ENCODE measurements around the gene MLEC. TPM values are rescaled to one million over a fixed set of nuclear protein-coding genes. Genes with fewer than 3 reads are reported as not detected.

The MLEC gene
- total RNA-seq, 3 donors from 2014 or later: 67.6 to 75.4 (median 67.8) TPM

DNA sequence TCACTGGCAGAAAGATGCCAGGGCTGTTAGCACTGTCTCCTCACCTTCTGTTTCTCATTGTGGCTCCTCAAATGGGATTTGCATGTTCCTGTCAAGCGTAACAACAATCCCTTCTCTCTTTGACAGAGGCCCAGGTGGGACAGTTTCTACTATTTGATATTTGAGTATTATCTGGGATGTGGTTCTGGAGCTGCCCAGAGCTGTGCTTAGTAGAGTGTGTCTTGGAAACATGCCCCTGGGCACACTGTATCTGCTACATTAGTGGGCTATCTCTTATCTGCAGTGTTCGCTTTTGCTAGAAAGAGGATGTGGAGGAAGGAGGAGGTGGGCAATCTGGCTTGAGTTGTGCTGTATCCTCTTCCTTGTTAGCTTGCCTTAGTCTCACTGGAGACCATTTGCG lies 34.9 kb downstream of the MLEC start:
- no peaks in the 10 kb centered on the region for H3K9me3 ChIP-seq
- intact Hi-C loops (cut with DNase I; ENCODE audit: low total_unique reads): no loop called here
- no peak for DNase-seq (ENCODE audit: low spot score in 2 of 2)
- TF ChIP-seq, protein P1, sequence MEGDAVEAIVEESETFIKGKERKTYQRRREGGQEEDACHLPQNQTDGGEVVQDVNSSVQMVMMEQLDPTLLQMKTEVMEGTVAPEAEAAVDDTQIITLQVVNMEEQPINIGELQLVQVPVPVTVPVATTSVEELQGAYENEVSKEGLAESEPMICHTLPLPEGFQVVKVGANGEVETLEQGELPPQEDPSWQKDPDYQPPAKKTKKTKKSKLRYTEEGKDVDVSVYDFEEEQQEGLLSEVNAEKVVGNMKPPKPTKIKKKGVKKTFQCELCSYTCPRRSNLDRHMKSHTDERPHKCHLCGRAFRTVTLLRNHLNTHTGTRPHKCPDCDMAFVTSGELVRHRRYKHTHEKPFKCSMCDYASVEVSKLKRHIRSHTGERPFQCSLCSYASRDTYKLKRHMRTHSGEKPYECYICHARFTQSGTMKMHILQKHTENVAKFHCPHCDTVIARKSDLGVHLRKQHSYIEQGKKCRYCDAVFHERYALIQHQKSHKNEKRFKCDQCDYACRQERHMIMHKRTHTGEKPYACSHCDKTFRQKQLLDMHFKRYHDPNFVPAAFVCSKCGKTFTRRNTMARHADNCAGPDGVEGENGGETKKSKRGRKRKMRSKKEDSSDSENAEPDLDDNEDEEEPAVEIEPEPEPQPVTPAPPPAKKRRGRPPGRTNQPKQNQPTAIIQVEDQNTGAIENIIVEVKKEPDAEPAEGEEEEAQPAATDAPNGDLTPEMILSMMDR (IDR thresholded peaks at IDR 0.05): no peak
- TF ChIP-seq POLR2A (IDR thresholded peaks at IDR 0.05) (no peak), POLR2AphosphoS5 (IDR thresholded peaks at IDR 0.05) (no peak)
- H3K4me3 ChIP-seq: no peak overlapping the region
- peaks cover 9% of the 10 kb centered on the region for H3K36me3 ChIP-seq
- H3K27ac ChIP-seq: no peak overlapping the region
- H3K27me3 ChIP-seq: no peaks in the 10 kb centered on the region
- peaks cover 0 to 4% of the 10 kb centered on the region in 2 donors for H3K4me1 ChIP-seq

DNA sequence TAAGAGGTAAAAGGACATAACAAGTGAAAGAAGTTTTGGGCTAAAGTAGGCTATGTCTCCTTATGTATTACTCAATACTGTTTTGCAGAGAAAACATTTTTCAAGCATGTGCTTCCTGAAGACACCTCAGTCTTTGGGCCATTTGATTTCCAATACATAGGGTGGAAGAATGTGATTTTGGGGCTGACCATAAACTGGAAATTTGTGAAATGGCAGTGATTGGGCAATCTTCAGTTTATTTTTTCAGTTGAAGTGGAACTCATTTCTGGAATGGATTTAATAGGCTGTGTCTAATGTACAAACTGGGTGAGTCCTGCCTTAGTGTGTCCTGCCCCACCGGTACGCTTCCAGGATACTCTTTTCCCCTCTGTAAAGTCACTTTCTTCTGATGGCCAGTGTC lies 35.8 kb downstream of the MLEC start:
- H3K27me3 ChIP-seq: no peaks in the 10 kb centered on the region
- TF ChIP-seq, protein P1 (IDR thresholded peaks at IDR 0.05): no peak
- TF ChIP-seq POLR2AphosphoS5 (IDR thresholded peaks at IDR 0.05) (no peak), POLR2A (IDR thresholded peaks at IDR 0.05) (no peak)
- H3K4me1 ChIP-seq: peaks cover 0 to 4% of the 10 kb centered on the region in 2 donors
- H3K27ac ChIP-seq: no peak overlapping the region
- intact Hi-C loops (cut with DNase I; ENCODE audit: low total_unique reads): no loop called here
- DNase-seq (ENCODE audit: low spot score in 2 of 2): no peak
- peaks cover 9% of the 10 kb centered on the region for H3K36me3 ChIP-seq
- H3K9me3 ChIP-seq: no peaks in the 10 kb centered on the region
- H3K4me3 ChIP-seq: no peak overlapping the region

DNA sequence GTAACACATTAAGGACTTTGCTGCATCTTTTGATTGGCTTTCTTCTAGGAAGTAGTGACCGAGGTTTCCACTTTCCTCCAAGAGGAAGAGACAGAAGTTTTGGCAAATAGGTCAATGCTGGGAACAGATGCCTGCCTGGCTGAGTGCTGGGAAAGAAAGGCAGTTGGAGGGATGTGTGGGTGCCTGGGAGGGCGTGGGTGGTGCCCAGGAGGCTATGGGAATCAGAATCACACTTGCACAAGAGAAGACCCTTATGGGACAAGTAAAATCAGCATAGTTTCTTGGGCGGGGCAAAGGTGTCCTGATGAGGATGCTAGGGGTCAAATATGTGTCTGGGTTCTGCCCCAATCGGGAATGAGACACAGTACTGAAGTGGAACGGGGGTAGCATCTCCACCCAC lies 37.8 kb downstream of the MLEC start:
- H3K9me3 ChIP-seq: no peaks in the 10 kb centered on the region
- H3K27me3 ChIP-seq: no peaks in the 10 kb centered on the region
- no peak overlapping the region for H3K27ac ChIP-seq
- H3K4me1 ChIP-seq: peaks cover 0 to 4% of the 10 kb centered on the region in 2 donors
- no peak overlapping the region for H3K4me3 ChIP-seq
- DNase-seq (ENCODE audit: low spot score in 2 of 2): no peak
- H3K36me3 ChIP-seq: peaks cover 6% of the 10 kb centered on the region
- no peak for TF ChIP-seq POLR2AphosphoS5 (IDR thresholded peaks at IDR 0.05)
- TF ChIP-seq, protein P1 (IDR thresholded peaks at IDR 0.05): no peak
- TF ChIP-seq POLR2A (IDR thresholded peaks at IDR 0.05): no peak
- intact Hi-C loops (cut with DNase I; ENCODE audit: low total_unique reads): no loop called here

DNA sequence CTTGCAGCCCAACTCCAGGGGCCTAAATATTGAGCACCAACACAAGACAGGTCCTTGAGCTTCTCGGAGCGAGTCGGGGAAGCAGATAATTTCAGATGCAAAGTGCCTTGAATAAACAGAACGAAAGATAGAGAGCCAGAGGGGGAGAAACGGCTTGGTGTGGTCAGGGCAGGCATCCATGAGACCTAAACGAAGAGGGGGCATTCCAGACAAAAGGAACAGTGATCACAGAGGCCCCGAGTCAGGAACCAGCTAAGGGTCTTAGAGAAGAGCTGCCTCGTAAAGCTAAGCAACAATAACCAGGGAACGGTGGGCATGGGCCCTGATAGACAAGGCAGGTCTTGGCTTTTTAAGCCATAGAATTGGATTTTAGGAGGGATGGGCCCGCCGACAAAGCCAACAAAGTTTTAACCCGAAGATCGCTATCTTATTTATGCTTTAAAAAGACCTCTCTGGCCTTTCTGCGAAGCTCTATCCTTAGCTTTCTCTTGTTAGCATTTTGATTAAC lies 38.3 kb downstream of the MLEC start:
- Histone ChIP-seq H3K9me3 (no peaks in the 10 kb centered on the region), H3K4me1 (peaks cover 0 to 4% of the 10 kb centered on the region in 2 donors), H3K27me3 (no peaks in the 10 kb centered on the region), H3K4me3 (peak overlapping the region; percentile 77 to 86 (median 79)), H3K27ac (peak overlapping the region; percentile 78 to 83), H3K36me3 (peaks cover under 1% of the 10 kb centered on the region)
- intact Hi-C loops (cut with DNase I; ENCODE audit: low total_unique reads): no loop called here
- no peak for TF ChIP-seq POLR2A (IDR thresholded peaks at IDR 0.05)
- no peak for TF ChIP-seq POLR2AphosphoS5 (IDR thresholded peaks at IDR 0.05)
- TF ChIP-seq, protein P1 (IDR thresholded peaks at IDR 0.05): no peak
- no peak for DNase-seq (ENCODE audit: low spot score in 2 of 2)

DNA sequence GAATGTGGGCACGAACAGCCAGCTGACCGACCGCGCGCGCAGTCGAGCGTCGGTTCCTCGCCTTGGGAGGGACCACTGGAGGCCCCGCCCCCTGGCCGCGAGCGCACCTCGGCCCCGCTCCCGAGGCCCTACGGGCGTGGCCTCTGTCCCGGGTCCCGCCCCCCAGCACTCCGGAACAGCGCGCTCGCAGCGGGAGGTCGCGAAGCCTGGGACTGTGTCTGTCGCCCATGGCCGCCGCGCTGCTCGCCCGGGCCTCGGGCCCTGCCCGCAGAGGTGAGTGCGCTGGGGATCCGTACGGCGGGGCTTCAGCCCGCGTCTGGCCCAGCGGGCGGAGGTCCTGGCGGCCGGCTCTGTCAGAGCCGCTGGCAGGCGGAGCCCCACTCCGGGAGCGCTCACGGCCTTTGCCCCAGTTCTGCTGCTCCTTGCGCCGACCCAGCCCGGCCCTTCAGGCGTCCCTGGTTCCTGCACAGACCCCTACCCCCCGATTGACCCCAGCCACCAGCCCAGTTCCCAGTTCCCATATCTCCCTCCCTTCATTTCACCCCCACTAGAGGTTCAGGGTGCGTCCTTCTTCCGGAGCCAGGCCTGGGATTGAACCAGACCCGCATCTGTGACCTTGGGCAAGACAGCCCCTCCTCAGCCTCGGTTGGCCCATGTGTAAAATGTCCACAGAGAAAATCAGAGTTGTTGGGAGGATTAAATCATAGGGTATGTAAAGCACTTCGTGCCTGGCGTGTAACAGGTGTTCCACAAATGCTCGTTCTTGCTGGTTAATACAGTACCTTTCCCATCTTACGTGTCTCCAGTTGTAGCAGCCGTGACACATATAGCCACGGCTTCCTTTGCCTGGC lies 38.9 kb downstream of the MLEC start, which contains the start of gene ACADS:
TSS of gene ACADS (plus strand) at position 168 of the 851 bp plus-strand sequence. CDS start at position 228, 60 bp downstream.
- DNase-seq (ENCODE audit: low spot score in 2 of 2): peak; percentile 65 to 86
- Histone ChIP-seq H3K4me1 (peaks cover 0 to 4% of the 10 kb centered on the region in 2 donors), H3K36me3 (no peaks in the 10 kb centered on the region), H3K27ac (peak within 1 kb of the TSS; percentile 78 to 83), H3K4me3 (peak within 1 kb of the TSS; percentile 77 to 86 (median 79)), H3K9me3 (no peaks in the 10 kb centered on the region), H3K27me3 (no peaks in the 10 kb centered on the region)
- intact Hi-C loops (cut with DNase I; ENCODE audit: low total_unique reads): no loop called here
- TF ChIP-seq POLR2A (IDR thresholded peaks at IDR 0.05) (no peak), POLR2AphosphoS5 (IDR thresholded peaks at IDR 0.05) (peak; percentile 23 to 49 (median 46))
- TF ChIP-seq, protein P1 (IDR thresholded peaks at IDR 0.05): no peak

Measured in breast epithelium (tissue), 4 donors.